GM12878 (cell line): ENCODE results near the gene FIGNL2.

Experiments used
- CEBPB ChIP-seq, 2 experiments: fragments of 150-350 bp in 1 of 2; IDR thresholded peaks; 2 replicates each; pipeline ENCODE4 v1.6.1; 2012 to 2014; ENCODE audit warnings: low read depth in 2 of 2, low read length in 2 of 2, borderline replicate concordance in 1 of 2, inconsistent platforms in 1 of 2
- CTCF ChIP-seq, 3 experiments: IDR thresholded peaks in 2 of 3; conservative IDR thresholded peaks in 1 of 3; 2 replicates each; pipeline ENCODE4 v1.5.1; 2011; ENCODE audit warnings: low read depth in 3 of 3, low read length in 3 of 3, mild to moderate bottlenecking in 3 of 3, control low read depth in 2 of 3, moderate library complexity in 2 of 3, inconsistent platforms in 1 of 3, mixed read lengths in 1 of 3; ENCODE audit not compliant: control insufficient read depth in 2 of 3, insufficient read depth in 1 of 3; ENCODE audit errors: extremely low read depth in 1 of 3
- FOS ChIP-seq: IDR thresholded peaks from 3 replicates; pipeline ENCODE4 v1.6.1; 2011; ENCODE audit warnings: borderline replicate concordance; ENCODE audit not compliant: insufficient read length; ENCODE audit errors: extremely low read depth
- IKZF1 ChIP-seq: fragments of 450-650 bp; conservative IDR thresholded peaks from 2 replicates; pipeline ENCODE4 v1.6.1; 2017; ENCODE audit warnings: antibody characterized with exemption, mild to moderate bottlenecking
- KDM1A ChIP-seq: fragments of 200-600 bp; sonication (generic); IDR thresholded peaks from 2 replicates; pipeline ENCODE4 v1.6.1; 2016; ENCODE audit warnings: borderline replicate concordance
- MAX ChIP-seq: IDR thresholded peaks from 2 replicates; pipeline ENCODE4 v1.6.1; 2012; ENCODE audit warnings: low read depth, low read length, improper control_type of control experiment
- MEF2B ChIP-seq: fragments of 450-650 bp; IDR thresholded peaks from 2 replicates; pipeline ENCODE4 v1.6.1; 2018; ENCODE audit warnings: mild to moderate bottlenecking, moderate library complexity; ENCODE audit not compliant: partially characterized antibody, poor library complexity, severe bottlenecking
- MTA2 ChIP-seq: fragments of 450-650 bp; IDR thresholded peaks from 2 replicates; pipeline ENCODE4 v1.6.1; 2016; ENCODE audit warnings: low read depth, mild to moderate bottlenecking, moderate library complexity
- MXI1 ChIP-seq: fragments of 150-350 bp; IDR thresholded peaks from 2 replicates; pipeline ENCODE4 v1.6.1; 2011; ENCODE audit warnings: low read depth, mild to moderate bottlenecking, inconsistent platforms, low read length, improper control_type of control experiment
- SMAD1 ChIP-seq: fragments of 450-650 bp; IDR thresholded peaks from 2 replicates; pipeline ENCODE4 v1.6.1; 2018; ENCODE audit warnings: mild to moderate bottlenecking, low read depth; ENCODE audit not compliant: partially characterized antibody
- TAF1 ChIP-seq: IDR thresholded peaks from 2 replicates; pipeline ENCODE4 v1.6.1; 2011; ENCODE audit warnings: mild to moderate bottlenecking, low read depth, low read length, borderline replicate concordance
- USF2 ChIP-seq: IDR thresholded peaks from 2 replicates; pipeline ENCODE4 v1.6.1; 2011; ENCODE audit warnings: low read depth, low read length, improper control_type of control experiment, borderline replicate concordance
- YY1 ChIP-seq: IDR thresholded peaks from 2 replicates; pipeline ENCODE4 v1.6.1; 2011; ENCODE audit warnings: low read depth, mild to moderate bottlenecking, low read length
- ZBED1 ChIP-seq: IDR thresholded peaks from 2 replicates; pipeline ENCODE4 v1.6.1; 2016; ENCODE audit warnings: borderline replicate concordance

DNA sequence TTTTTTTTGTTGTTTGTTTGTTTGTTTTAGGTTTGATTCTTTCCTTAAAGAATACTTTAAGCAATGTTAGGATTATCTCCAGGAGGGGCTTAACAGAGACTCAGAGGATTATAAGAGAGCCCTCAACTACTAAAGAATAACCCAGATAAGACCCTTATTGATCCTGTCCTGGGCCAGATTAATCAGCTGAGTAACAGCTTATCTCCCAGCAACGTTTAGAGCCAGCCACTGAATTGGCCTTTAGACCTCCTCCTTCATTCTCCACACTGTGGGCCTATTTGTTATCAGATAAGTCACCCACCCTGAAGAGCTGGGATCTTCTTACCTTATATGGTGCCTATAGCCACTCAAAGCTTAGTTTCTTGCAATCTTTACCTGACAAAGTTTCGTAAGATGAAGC is 71.1 kb downstream of the FIGNL2 start:
- TF ChIP-seq KDM1A (no peak), ZBED1 (no peak), CTCF (IDR thresholded peaks at IDR 0.05 in 2 of 3, conservative IDR thresholded peaks at IDR 0.05 in 1 of 3; ENCODE audit: control insufficient read depth in 2 of 3, extremely low read depth in 1 of 3, insufficient read depth in 1 of 3, low read depth in 3 of 3, low read length in 3 of 3) (no peak), MAX (no peak), MTA2 (no peak), TAF1 (no peak), USF2 (no peak), FOS (no peak), SMAD1 (no peak), YY1 (no peak), MXI1 (no peak), CEBPB (IDR thresholded peaks at IDR 0.05; ENCODE audit: borderline replicate concordance in 1 of 2, low read depth in 2 of 2, low read length in 2 of 2) (no peak), MEF2B (no peak), IKZF1 (no peak)
